Trophoblast cell (in vitro differentiated cells and primary cell): ENCODE measurements around the gene ZNF675.
"Not testable (repeated sequence)": the region's sequence is repeated elsewhere in the genome, so short reads cannot be mapped to it uniquely, and the experiment has no call there.

ENCODE experiments used
- DNase-seq, 2 donors: peaks; one replicate each; pipeline ENCODE4 v3.0.0-alpha.2; 2016
- H2AFZ ChIP-seq: 2 replicates; pipeline ENCODE4 v1.6.1; 2013; ENCODE audit warnings: low read length, moderate library complexity, mild to moderate bottlenecking; ENCODE audit not compliant: insufficient read depth, poor library complexity
- H2AK5ac ChIP-seq: 2 replicates; pipeline ENCODE4 v1.6.1; 2013; ENCODE audit warnings: mild to moderate bottlenecking, low read length
- H2BK120ac ChIP-seq: 2 replicates; pipeline ENCODE4 v1.6.1; 2013; ENCODE audit warnings: low read length, mild to moderate bottlenecking, moderate library complexity; ENCODE audit not compliant: insufficient read depth, poor library complexity
- H2BK12ac ChIP-seq: 2 replicates; pipeline ENCODE4 v1.6.1; 2013; ENCODE audit warnings: mild to moderate bottlenecking, low read length, moderate library complexity
- H2BK5ac ChIP-seq: 2 replicates; pipeline ENCODE4 v1.6.1; 2013; ENCODE audit warnings: low read length, low read depth, moderate library complexity, mild to moderate bottlenecking; ENCODE audit not compliant: poor library complexity
- H3K14ac ChIP-seq: 2 replicates; pipeline ENCODE4 v1.6.1; 2013; ENCODE audit warnings: mild to moderate bottlenecking, low read length
- H3K18ac ChIP-seq: 2 replicates; pipeline ENCODE4 v1.6.1; 2013; ENCODE audit warnings: mild to moderate bottlenecking, low read length
- H3K23ac ChIP-seq: 2 replicates; pipeline ENCODE4 v1.6.1; 2013; ENCODE audit warnings: low read length
- H3K27ac ChIP-seq: 2 replicates; pipeline ENCODE4 v1.5.1; 2013; ENCODE audit warnings: low read depth, mild to moderate bottlenecking, inconsistent platforms, low read length, moderate library complexity
- H3K27me3 ChIP-seq: 2 replicates; pipeline ENCODE4 v1.6.1; 2013; ENCODE audit warnings: inconsistent platforms, mild to moderate bottlenecking, low read length, moderate library complexity; ENCODE audit not compliant: insufficient read depth
- H3K36me3 ChIP-seq, 2 experiments: 1 replicate in 1 of 2; 2 replicates in 1 of 2; pipeline ENCODE4 v1.6.1; 2013; ENCODE audit warnings: low read length in 2 of 2, mild to moderate bottlenecking in 2 of 2, moderate library complexity in 1 of 2; ENCODE audit not compliant: insufficient read depth in 2 of 2, control insufficient read depth in 1 of 2
- H3K4ac ChIP-seq: 2 replicates; pipeline ENCODE4 v1.6.1; 2013; ENCODE audit warnings: low read depth, mild to moderate bottlenecking, low read length, moderate library complexity
- H3K4me1 ChIP-seq, 2 experiments: 1 replicate in 1 of 2; 2 replicates in 1 of 2; pipeline ENCODE4 v1.6.1; 2013; ENCODE audit warnings: low read length in 2 of 2, mild to moderate bottlenecking in 2 of 2, moderate library complexity in 1 of 2; ENCODE audit not compliant: insufficient read depth in 2 of 2, control insufficient read depth in 1 of 2
- H3K4me2 ChIP-seq: 2 replicates; pipeline ENCODE4 v1.6.1; 2013; ENCODE audit warnings: inconsistent platforms, mild to moderate bottlenecking, low read length, moderate library complexity
- H3K4me3 ChIP-seq: 2 replicates; pipeline ENCODE4 v1.5.1; 2013; ENCODE audit warnings: mild to moderate bottlenecking, low read depth, low read length, inconsistent platforms
- H3K79me1 ChIP-seq: one replicate; pipeline ENCODE4 v1.6.1; 2013; ENCODE audit warnings: low read length
- H3K79me2 ChIP-seq: 2 replicates; pipeline ENCODE4 v1.6.1; 2013; ENCODE audit warnings: low read length, mild to moderate bottlenecking; ENCODE audit not compliant: control insufficient read depth, insufficient read depth, poor library complexity
- H3K9ac ChIP-seq: 2 replicates; pipeline ENCODE4 v1.6.1; 2013; ENCODE audit warnings: mild to moderate bottlenecking, low read length
- H3K9me3 ChIP-seq: 2 replicates; pipeline ENCODE4 v1.6.1; 2013; ENCODE audit warnings: low read depth, mild to moderate bottlenecking, control low read depth, inconsistent platforms, low read length; ENCODE audit not compliant: insufficient read depth
- H4K12ac ChIP-seq: 2 replicates; pipeline ENCODE4 v1.6.1; 2013; ENCODE audit warnings: low read depth, mild to moderate bottlenecking, low read length, moderate library complexity
- H4K8ac ChIP-seq: 2 replicates; pipeline ENCODE4 v1.6.1; 2013; ENCODE audit warnings: low read depth, mild to moderate bottlenecking, low read length, moderate library complexity
- H4K91ac ChIP-seq: one replicate; pipeline ENCODE4 v1.6.1; 2013; ENCODE audit warnings: low read depth, mild to moderate bottlenecking, low read length, moderate library complexity
- WGBS: extraction: QIAGEN DNeasy Blood & Tissue Kit; methylation state at CpG from one replicate; pipeline ENCODE4 v1.1.7; 2013; ENCODE audit warnings: missing lambda C conversion rate; ENCODE audit not compliant: insufficient read length, insufficient coverage; ENCODE audit errors: extremely low coverage; 5-methylcytosine and 5-hydroxymethylcytosine counted together

The ZNF675 gene

DNA sequence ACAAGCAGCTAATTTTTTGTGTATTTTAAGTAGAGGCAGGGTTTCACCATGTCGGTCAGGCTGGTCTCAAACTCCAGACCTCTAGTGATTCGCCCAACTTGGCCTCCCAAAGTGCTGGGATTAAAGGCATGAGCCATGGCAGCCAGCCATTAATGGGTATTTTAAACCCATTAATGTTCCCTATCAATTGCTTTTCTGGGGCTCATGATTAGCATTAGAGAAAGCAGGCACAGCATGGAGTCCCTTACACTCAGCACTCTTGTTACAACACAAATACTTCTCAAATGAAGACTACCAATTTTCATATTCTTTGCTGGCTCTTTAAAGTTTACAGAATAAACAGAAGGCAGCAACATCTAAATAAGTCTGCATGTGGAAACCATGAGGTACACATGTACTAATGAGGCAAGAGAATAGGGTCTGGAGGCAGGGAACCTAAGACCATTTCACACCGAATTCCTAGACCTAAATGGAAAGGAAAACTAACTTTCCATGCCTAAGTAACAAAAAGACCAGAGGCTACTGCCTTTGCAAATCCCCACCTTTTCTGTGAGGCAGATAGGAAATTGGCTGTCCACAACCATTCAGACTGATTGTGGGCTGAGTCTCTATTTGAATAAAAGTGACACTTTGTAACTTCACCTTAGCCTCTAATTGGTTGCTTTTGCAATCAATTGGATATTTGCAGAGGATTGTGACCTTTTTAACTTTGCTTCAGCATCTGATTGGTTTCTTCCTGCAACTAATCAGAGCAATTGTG is 21.2 kb downstream of the ZNF675 start:
- Histone ChIP-seq H2BK120ac (no peak overlapping the region), H3K23ac (no peak overlapping the region), H3K4ac (no peak overlapping the region), H3K18ac (no peak overlapping the region), H3K4me1 (no peaks in the 10 kb centered on the region), H3K79me1 (no peaks in the 10 kb centered on the region), H2AK5ac (no peak overlapping the region), H3K27ac (no peak overlapping the region), H2BK5ac (no peak overlapping the region), H2AFZ (no peak overlapping the region), H3K79me2 (peaks cover 4% of the 10 kb centered on the region), H3K9ac (no peak overlapping the region), H3K9me3 (peaks cover 2% of the 10 kb centered on the region), H4K91ac (no peak overlapping the region), H3K36me3 (peaks cover 22 to 26% of the 10 kb centered on the region in 2 experiments), H3K4me3 (no peak overlapping the region), H3K14ac (no peak overlapping the region), H4K12ac (no peak overlapping the region), H3K27me3 (no peaks in the 10 kb centered on the region), H4K8ac (no peak overlapping the region), H2BK12ac (no peak overlapping the region), H3K4me2 (no peak overlapping the region)
- DNase-seq, result no peak
- WGBS, result no CpG with 5 or more reads among the region's 3 CpGs

DNA sequence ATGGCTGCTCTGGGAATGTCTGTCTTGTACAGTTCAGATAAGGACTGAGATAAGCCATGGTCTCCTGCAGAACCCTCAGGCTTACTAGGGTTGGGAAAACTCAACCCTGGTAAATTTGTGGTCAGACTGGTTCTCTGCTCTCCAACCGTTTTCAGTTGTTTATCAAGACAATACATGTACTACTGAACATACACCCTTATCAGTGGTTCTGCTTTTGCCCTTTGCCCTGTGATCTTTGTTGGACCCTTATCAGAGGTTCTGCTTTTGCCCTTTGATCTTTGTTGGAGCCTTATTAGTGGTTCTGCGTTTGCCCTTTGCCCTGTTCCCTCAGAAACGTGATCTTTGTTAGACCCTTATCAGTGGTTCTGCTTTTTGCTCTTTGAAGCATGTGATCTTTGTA is 37.2 kb downstream of the ZNF675 start:
- not testable (repeated sequence) for H3K79me1 ChIP-seq, H3K79me2 ChIP-seq, H3K4me2 ChIP-seq, H4K8ac ChIP-seq, H2BK12ac ChIP-seq, H4K12ac ChIP-seq, H3K27me3 ChIP-seq, H2BK5ac ChIP-seq, H3K14ac ChIP-seq, H3K27ac ChIP-seq, H3K9me3 ChIP-seq, H3K18ac ChIP-seq, H2BK120ac ChIP-seq, H3K23ac ChIP-seq, H3K4me3 ChIP-seq, H2AFZ ChIP-seq, H3K4ac ChIP-seq, H3K36me3 ChIP-seq, H4K91ac ChIP-seq, H3K9ac ChIP-seq, H3K4me1 ChIP-seq, H2AK5ac ChIP-seq
- peak; percentile 51 to 65 for DNase-seq
- no CpG with 5 or more reads among the region's 3 CpGs for WGBS
